ENCODE measurements around the gene RGL2.
"Not testable (repeated sequence)": the region's sequence is repeated elsewhere in the genome, so short reads cannot be mapped to it uniquely, and the experiment has no call there.

Gene RGL2

DNA sequence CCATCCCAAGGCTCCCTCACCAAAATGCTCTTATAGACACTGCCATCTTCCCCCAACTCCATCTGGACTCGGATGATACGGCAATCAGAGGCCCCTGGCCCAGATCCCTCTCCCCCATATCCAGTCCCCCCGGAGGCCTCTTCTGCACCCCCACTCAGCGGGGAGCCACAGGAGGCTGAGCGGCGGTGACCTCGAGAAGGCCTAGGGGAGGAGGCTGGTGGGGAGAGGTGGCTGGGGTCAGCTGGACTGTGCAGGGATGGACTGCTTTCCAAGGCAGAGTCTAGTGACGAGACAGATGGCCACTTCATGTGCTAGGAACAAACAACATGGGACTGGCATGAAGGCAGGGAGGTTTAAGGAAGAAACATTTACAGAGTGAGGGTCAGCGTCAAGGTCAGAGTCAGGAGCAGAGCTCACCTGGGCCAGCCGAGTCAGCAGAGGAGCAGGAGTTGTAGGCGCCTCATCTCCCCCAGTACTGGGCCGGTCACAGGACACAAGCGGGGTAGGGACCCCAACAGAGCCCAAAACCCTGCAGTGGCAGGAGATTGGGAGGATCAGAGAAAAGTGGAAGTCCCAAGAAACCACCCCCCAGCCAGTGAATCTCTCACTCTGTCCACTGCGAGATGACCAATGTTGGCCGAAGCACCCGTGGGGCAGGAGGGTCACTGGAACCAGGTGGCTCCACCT lies 5.6 kb downstream of the RGL2 start:
- no peak for DNase-seq

DNA sequence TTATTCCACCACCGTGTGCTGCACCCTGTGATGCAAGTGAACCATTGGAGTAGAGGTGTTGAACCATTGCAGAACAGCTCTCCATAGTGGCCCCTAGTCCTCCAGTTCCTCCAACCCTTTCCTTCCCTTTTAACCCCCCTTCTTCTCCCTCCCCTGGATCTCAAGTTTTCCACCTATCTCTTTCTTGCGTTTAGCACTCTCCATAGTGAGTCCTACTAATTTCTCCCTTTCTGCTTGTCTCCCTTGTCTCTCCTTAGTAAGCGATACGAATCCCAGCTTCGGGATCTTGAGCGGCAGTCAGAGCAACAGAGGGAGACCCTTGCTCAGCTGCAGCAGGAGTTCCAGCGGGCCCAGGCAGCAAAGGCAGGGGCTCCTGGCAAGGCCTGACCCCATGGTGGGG lies 8.3 kb downstream of the RGL2 start:
- no peak for DNase-seq

- no peak for DNase-seq
Observed at GRCh38 chr6:33289784-33290315, 8.9 kb downstream of the RGL2 start.

- DNase-seq, result peak; percentile 87
Observed at GRCh38 chr6:33288921-33289783, 9.6 kb downstream of the RGL2 start, which contains the start of the genes PFDN6 and WDR46. Gene PFDN6, plus strand, starts transcription at chr6:33289601. Its CDS starts 256 bp downstream, at chr6:33289857. Gene WDR46, minus strand, starts transcription at chr6:33289239. Its CDS starts 69 bp downstream, at chr6:33289170.

DNA sequence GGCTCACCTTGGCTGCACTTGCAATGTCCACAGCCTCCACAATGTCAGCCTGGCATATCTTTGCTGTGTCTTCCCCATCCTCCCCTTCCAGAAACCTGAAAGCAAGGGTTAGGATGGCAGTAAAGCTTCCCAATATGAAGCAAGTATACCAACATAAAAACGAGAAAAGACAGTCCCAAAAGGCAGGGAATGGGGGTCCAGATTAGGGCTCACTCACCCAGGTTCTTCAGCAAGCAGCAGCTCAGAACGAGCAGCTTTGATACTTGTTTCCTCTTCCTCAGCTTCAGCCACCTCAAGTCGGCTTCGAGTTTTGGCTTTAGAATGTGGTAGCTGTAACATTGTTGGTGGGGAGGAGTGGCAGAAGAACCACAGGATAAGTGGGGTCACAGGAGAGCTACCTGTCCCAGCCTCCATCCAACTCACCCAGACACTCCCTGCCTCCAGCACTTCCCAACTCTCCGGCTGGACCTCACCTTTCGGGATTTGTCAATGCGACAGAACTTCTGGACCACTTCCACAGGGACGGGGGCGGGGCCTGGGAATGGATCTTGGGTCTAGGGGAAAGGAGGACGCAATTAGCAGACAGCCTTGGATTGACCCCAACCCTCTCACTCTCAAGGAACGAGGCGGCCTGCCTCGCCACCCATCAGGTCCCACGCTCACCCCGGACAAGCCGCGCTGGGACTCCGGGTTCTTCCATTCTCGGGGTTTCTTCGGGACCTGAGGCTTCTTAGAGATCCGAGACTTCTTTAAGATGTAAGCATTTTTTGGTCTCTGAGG lies 10.4 kb downstream of the RGL2 start:
- DNase-seq, result no peak

DNA sequence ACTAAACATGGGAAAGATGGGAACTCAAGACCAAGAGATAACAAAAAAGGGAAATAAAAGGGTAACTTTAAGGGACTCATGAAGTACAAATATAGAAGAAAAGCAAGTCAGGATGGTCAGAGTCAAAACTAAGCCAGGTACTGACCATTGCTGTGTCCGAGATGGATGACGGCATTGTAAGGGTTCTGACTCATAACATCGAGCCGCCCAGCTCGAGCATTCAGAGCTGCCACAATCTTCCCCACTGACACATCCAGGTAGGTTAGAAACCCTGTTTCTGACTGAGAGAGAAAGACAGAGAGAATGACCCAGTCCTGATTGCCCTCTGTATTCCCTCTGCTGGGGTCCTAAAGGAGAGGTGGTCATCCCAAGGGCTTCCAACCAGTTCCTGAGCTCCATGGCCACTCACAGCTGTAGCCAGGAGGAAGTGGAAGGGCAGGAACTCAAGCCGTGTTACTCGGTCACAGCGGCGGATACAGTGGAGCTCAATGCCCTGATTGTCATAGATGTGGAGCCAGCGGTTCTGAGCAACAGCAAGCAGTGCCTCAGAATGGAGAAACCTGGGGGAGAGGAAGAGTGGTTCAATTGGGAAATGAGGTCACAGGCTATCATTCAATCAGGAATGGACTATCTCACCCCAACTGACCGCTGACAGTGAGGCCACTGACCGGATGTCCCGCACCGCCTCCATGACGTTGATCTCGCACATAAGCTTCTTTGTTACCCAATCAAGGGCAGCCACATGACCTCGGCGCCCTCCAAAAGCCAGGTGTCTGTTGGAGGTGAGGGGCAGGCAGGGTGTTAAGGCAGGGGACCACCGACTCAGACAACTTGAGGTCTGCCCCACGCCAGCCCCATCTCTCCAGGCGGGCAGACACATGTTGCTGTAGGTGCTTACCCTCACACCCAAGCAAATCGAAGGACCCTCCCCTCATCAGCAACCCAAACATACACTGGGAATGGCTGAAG lies 11.5 kb downstream of the RGL2 start:
- no peak for DNase-seq

DNA sequence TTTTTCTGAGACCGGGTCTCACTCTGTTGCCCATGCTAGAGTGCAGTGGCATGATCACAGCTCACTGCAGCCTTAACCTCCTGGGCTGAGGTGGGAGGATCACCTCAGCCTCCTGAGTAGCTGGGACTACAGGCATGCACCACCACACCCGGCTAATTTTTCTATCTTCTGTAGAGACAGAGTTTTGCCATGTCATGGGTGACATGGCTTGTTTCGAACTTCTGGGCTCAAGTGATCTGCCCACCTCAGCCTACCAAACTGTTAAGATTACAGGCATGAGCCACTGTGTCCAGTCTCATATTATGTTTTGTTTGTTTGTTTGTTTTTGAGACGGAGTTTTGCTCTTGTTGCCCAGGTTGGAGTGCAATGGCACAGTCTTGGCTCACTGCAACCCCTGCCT lies 13.5 kb downstream of the RGL2 start:
- DNase-seq, result not testable (repeated sequence)

- DNase-seq, result no peak
Observed at GRCh38 chr6:33280539-33280938, 18.2 kb downstream of the RGL2 start.

DNA sequence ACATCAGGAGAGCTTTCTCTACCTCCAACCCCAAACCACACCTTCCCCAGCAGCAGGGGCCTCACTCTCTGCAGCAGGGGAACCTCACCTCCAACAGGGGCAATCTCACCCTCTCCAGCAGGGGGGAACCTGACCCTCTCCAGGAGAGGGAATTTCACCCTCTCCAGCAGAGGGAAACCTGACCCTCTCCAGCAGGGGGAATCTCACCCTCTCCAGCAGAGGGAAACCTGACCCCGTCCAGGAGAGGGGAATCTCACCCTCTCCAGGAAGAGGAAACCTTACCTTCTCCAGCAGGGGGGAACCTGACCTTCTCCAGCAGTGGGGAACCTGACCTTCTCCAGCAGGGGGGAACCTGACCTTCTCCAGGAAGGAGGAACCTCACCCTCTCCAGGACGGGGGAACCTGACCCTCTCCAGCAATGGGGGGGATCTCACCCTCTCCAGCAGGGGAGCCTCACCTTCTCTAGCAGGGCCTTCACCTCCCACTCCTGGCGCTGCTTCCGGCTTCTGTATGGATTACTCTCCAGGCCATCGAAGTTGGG lies 18.7 kb downstream of the RGL2 start:
- no peak for DNase-seq

- DNase-seq, result no peak
Observed at GRCh38 chr6:33279257-33279695, 19.5 kb downstream of the RGL2 start.

- DNase-seq, result no peak
Observed at GRCh38 chr6:33278810-33279209, 19.9 kb downstream of the RGL2 start.

DNA sequence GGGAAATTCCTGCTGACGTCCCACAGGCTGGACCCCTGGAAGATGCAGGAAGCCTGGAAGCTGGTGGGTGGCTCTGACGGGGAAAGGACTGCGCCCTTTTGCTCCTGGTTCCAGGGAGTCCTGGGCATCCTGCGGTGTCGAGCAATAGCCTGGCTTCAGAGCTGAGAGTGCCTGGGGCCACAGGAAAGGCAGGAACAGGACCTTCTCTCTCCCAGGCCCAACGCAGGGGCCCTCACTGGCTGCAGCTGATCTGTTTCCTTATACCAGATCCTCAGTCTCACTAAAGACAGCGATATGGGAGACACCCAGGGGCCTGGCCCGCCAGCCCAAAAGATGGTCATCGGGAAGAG lies 20.4 kb downstream of the RGL2 start:
- no peak for DNase-seq

DNA sequence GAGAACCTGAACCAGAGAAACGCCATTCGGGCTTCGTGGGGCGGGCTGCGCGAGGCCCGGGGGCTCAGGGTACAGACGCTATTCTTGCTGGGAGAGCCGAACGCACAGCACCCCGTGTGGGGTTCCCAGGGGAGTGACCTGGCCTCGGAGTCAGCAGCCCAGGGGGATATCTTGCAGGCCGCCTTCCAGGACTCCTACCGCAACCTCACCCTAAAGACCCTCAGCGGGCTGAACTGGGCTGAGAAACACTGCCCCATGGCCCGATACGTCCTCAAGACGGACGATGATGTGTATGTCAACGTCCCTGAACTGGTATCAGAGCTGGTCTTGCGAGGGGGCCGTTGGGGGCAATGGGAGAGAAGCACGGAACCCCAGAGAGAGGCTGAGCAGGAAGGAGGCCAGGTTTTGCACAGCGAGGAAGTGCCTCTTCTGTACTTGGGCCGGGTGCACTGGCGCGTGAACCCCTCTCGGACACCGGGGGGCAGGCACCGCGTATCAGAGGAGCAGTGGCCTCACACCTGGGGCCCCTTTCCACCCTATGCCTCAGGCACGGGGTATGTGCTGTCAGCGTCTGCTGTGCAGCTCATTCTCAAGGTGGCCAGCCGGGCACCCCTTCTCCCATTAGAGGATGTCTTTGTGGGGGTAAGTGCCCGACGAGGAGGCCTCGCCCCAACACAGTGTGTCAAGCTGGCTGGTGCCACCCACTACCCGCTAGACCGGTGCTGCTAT lies 20.9 kb downstream of the RGL2 start:
- peak; percentile 36 for DNase-seq

DNA sequence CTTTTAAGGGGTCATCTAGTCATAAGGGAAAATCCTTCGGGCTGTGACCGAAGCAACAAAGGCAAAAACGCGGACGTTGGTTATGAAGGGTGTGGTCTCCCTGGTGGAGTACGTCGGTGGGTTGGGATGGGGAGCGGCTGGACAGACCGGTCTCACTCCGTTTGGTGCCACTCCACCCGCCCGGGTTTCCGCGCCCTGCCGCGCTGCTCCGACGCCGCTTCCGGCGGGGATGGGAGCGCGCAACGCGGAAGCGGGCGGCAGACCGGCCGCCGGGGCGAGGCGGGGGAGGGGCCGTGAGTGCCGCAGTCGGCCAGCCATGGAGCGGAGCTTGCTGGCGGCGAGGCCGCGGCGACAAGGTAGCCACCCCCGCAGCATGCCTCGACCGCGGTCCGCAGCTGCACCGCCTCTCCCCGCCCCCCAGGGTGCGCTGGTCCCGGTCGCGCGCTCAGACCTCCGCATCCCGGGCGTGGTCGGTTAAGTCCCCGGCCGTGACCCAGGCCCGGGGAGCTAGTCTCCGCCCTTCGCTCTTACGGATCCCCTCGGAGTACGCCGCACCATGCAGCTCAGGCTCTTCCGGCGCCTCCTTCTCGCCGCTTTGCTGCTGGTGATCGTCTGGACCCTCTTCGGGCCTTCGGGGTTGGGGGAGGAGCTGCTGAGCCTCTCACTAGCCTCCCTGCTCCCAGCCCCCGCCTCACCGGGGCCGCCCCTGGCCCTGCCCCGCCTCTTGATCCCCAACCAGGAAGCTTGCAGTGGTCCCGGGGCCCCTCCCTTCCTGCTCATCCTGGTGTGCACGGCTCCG lies 21.7 kb downstream of the RGL2 start, which contains the start of gene B3GALT4:
Gene B3GALT4, plus strand, starts transcription at position 260 of the 799 bp plus-strand sequence. Its CDS starts 297 bp downstream, at position 557.
- peak; percentile 79 for DNase-seq

- DNase-seq, result no peak
Observed at GRCh38 chr6:33276581-33276863, 22.2 kb downstream of the RGL2 start.

GRCh38 chr6:33275795-33276580 lies 22.8 kb downstream of the RGL2 start:
- DNase-seq, result not testable (repeated sequence)

- no peak for DNase-seq
Observed at GRCh38 chr6:33273924-33274902, 24.5 kb downstream of the RGL2 start.
